ENCODE data around the gene SCN9A. TPM values are rescaled to one million over a fixed set of nuclear protein-coding genes. Genes with fewer than 3 reads are reported as not detected.
A peak's percentile ranks its signal among the peaks of the same experiment; 100 is the strongest.
"Not testable (repeated sequence)": the region's sequence is repeated elsewhere in the genome, so short reads cannot be mapped to it uniquely, and the experiment has no call there.

Gene SCN9A
- not detected for polyA plus RNA-seq

DNA sequence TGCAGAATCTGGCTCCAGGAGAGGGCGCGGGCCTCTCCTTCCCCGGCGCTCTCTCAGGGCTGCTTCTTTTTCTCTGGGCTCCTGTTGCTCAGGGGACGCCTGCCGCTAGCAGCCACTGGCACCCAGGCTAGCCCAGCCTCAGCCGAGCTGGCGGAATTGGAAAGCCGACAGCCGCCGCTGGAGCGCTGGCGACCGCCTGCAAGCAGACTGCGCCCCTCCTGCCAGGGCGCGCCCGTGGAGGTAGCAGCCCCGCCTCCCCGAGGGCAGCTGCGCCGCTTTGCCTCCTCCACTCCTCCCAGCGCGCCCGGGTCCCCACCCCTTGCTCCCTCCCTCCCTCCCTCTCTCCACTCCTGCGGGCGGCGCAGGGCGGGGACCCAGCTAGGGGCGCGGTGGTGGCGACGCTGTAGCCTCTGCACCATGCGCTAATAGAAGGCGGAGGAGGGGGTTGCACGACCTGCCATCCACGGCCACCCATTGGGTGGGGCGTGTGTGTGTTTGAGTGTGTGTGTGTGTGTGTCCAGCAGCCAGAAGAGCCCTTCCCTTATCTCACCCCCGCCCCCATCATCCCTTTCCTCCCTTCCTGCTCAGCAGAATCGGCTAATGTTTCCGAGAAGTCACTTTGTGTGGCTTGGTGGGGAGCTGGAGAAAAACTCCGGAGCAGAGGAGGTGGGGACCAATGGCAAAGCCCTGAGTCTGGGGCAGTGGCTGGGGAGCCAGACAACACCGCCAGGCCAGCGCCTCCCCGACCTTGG is at the start of gene SCN9A:
Gene SCN9A (minus strand): TSS at position 209 of the 752 bp plus-strand sequence. CDS start 64,188 bp downstream, outside the sequence.
- peaks cover 5 to 6% (median 6%) of the 10 kb centered on the region in 3 donors for H3K4me1 Mint-ChIP-seq
- no peaks in the 10 kb centered on the region for H3K9me3 Mint-ChIP-seq
- H3K4me3 Mint-ChIP-seq = peak within 1 kb of the TSS in 3 of 4 donors; percentile 59 to 81 (median 67)
- no peaks in the 10 kb centered on the region for H3K36me3 Mint-ChIP-seq
- no peak within 1 kb of the TSS for H3K27ac Mint-ChIP-seq
- peaks cover 14% of the 10 kb centered on the region for H3K27me3 Mint-ChIP-seq

DNA sequence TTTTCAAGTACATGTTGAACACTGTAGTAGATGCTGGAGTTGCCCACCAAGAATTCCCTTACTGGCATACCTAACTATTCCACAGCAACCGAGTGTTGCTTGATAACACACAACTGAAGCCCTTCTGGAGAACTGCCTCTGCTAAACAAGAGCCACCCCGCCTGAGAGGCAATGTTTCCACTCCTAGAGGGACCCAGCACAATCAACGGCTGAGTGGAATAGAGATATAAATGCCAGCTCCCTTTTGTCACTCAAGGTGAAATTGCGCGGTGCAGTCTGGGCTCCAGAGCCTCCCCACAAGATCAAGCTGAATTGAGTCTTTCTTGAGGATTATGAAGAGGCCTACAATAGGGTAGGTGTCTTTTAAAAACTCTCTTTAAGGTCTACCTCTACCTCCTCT is 49.1 kb upstream of the SCN9A start:
- H3K27me3 Mint-ChIP-seq = no peaks in the 10 kb centered on the region
- H3K4me3 Mint-ChIP-seq = no peak overlapping the region
- no peaks in the 10 kb centered on the region for H3K9me3 Mint-ChIP-seq
- no peak overlapping the region for H3K27ac Mint-ChIP-seq
- H3K36me3 Mint-ChIP-seq = no peaks in the 10 kb centered on the region
- no peaks in the 10 kb centered on the region for H3K4me1 Mint-ChIP-seq

DNA sequence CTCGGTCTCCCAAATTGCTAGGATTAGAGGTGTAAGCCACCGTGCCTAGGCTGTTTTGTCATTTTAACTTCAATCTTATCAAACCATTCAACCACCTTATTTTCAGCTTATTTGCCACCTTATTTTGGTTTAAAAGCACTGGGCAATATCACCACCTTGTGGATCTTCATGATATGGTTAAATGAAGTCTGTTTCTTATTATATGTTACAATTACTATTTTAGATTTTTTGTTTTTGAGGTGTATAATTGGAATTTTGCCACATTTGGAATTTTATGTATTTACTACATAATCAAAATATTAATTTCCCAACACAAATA is 43.8 kb upstream of the SCN9A start:
- no peaks in the 10 kb centered on the region for H3K27me3 Mint-ChIP-seq
- no peaks in the 10 kb centered on the region for H3K36me3 Mint-ChIP-seq
- H3K4me1 Mint-ChIP-seq = no peaks in the 10 kb centered on the region
- H3K4me3 Mint-ChIP-seq = no peak overlapping the region
- no peak overlapping the region for H3K27ac Mint-ChIP-seq
- H3K9me3 Mint-ChIP-seq = no peaks in the 10 kb centered on the region

DNA sequence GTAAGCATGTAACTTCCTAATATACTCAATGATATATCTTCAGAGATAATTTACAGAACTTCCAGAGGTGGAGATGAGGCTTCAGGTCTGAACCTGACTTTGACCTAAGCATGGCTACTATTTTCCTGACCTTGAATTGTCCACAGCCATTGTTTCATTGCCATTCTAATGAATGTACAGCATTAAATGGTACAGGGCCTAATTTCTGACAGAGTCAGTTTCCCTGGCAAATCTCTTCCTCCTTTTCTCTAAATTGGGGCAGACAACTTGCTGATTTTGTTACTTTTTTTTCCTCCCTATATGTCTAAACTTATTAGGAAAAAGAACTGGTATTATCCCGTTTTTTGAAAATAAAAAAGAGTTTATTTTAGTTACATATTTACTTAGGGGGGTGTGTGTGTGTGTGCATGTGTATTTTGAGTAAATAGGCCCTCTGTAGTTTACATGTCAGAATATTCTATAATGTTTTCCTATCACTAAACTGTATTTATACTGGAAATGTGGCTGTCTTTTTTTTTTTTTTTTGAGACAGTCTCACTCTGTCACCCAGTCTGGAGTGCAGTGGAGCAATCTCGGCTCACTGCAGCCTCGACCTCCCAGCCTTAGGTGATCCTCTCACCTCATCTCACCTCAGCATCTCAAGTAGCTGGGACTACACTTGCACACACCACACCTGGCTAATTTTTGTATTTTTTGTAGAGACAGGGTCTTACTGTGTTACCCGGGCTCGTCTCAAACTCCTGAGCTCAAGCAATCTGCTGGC is 43.3 kb upstream of the SCN9A start:
- Mint-ChIP-seq H3K27ac (no peak overlapping the region), H3K4me3 (no peak overlapping the region), H3K4me1 (no peaks in the 10 kb centered on the region), H3K9me3 (no peaks in the 10 kb centered on the region), H3K36me3 (no peaks in the 10 kb centered on the region), H3K27me3 (no peaks in the 10 kb centered on the region)

DNA sequence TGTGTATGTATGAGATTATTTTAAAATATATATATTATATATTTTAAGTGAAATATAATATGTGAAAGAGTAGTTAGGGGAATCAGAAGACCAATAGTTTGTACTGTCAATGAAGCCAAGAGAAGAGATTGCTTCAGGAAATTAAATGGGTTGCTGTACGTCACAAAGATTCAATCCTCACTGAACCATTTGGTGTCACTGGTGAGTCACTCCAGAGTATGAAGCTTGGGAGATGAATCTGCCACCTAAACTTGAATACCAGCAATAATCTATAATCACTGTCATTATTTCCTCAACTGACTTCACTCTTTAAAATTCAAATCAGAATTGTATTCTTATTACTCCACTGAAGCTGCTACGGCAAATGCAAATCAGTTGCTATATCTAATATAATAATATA is 41.9 kb upstream of the SCN9A start:
- no peaks in the 10 kb centered on the region for H3K4me1 Mint-ChIP-seq
- H3K9me3 Mint-ChIP-seq = no peaks in the 10 kb centered on the region
- H3K27ac Mint-ChIP-seq = no peak overlapping the region
- no peak overlapping the region for H3K4me3 Mint-ChIP-seq
- H3K27me3 Mint-ChIP-seq = no peaks in the 10 kb centered on the region
- no peaks in the 10 kb centered on the region for H3K36me3 Mint-ChIP-seq

DNA sequence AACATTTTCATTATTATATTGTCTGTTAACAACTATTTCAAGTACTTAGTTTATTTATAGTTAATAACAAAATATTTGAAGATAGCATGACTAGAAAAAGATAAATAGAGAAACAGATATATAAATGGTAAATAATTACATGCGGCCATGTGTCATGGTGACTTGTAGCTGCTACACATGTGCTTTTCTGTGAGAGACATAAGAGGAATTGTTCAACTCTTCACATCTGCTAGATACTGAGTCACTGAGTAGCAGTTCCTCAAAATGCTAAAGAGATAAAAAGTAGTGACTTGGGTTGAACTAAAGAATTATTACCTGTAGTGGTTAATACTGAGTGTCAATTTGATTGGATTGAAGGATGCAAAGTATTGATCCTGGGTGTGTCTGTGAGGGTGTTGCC is 37.5 kb upstream of the SCN9A start:
- H3K4me1 Mint-ChIP-seq = no peaks in the 10 kb centered on the region
- no peaks in the 10 kb centered on the region for H3K36me3 Mint-ChIP-seq
- H3K9me3 Mint-ChIP-seq = no peaks in the 10 kb centered on the region
- no peak overlapping the region for H3K27ac Mint-ChIP-seq
- no peak overlapping the region for H3K4me3 Mint-ChIP-seq
- H3K27me3 Mint-ChIP-seq = no peaks in the 10 kb centered on the region

DNA sequence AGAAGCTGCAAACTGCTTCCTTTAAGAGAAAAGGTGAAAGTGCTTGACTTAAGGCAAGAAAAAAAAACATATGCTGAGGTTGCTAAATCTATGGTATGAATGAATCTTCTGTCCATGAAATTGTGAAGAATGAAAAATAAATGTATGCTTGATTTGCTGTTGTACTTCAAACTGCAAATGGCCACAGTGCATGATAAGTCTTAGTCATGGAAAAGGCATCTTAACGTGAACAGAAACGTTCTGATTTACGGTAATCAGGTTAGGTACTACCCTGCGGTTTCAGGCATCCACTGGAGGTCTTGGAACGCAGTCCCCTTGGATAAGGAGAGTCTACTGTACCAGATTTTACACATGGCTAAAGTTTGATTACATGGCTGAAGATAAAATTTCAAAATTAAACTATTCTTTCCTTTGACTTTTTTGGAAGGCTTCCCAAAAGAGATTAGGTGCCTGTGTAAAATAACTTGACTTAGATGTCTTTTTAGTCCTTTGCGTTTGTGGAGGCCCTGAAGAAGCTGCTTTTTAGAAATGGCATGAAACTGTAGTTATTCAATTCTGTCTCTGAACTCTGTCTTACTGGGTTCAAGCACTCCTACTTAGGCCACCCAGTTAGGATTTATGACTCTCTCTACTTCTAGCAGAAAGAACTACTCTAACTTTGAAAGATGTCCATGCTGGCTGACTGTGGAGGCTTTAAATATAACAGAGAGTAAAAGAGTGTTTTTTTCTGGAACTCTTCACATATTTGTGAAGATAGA is 35.9 kb upstream of the SCN9A start:
- Mint-ChIP-seq H3K27ac (no peak overlapping the region), H3K9me3 (no peaks in the 10 kb centered on the region), H3K4me1 (no peaks in the 10 kb centered on the region), H3K36me3 (no peaks in the 10 kb centered on the region), H3K4me3 (no peak overlapping the region), H3K27me3 (no peaks in the 10 kb centered on the region)

DNA sequence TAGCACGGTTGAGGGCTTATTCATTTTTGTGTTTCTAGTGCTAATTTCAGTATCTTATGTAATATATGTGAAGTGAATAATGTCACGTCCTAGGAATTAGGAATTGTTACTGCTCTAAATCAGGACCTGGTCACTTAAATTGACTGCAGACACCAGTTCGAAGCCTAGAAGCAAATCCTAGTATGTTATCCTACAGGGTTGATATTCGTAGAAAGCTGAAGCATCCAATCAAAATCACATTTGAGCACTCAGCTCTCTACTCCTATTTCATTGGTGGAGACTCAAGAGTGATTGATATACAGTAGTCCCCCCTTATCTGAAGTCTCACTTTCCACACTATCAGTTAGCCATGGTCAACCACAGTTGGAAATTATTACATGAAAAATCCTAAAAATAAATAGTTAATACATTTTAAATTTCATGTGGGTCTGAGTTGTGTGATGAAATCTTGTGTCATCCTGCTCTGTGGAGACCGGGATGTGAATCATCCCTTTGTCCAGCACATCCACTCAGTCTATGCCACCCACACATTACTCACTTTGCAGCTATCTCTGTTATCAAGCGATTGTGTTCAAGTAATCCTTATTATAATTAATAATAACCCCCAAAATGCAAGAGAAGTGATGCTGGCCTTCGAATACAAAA is 35.2 kb upstream of the SCN9A start:
- Mint-ChIP-seq H3K36me3 (no peaks in the 10 kb centered on the region), H3K27ac (no peak overlapping the region), H3K4me1 (no peaks in the 10 kb centered on the region)

DNA sequence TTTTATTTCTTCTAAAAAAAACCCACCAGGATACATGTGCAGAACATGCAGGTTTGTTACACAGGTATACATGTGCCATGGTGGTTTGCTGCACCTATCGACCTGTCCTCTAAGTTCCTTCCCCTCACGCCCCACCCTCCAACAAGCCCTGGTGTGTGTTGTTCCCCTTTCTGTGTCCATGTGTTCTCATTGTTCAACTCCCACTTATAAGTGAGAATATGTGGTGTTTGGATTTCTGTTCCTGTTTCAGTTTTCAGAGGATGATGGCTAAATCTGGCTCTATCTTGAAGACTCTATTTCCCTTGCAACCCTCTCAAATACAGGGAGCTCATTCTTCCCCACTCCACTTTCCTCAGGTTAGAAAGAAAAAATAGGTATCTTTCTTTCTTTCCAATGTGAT is 32.0 kb upstream of the SCN9A start:
- H3K9me3 Mint-ChIP-seq, H3K27ac Mint-ChIP-seq, H3K36me3 Mint-ChIP-seq, H3K27me3 Mint-ChIP-seq, H3K4me3 Mint-ChIP-seq, H3K4me1 Mint-ChIP-seq: not testable (repeated sequence)

More for the DNA sequence above, 35.2 kb upstream of the SCN9A start:
- Mint-ChIP-seq H3K9me3 (no peaks in the 10 kb centered on the region), H3K27me3 (no peaks in the 10 kb centered on the region), H3K4me3 (no peak overlapping the region)

DNA sequence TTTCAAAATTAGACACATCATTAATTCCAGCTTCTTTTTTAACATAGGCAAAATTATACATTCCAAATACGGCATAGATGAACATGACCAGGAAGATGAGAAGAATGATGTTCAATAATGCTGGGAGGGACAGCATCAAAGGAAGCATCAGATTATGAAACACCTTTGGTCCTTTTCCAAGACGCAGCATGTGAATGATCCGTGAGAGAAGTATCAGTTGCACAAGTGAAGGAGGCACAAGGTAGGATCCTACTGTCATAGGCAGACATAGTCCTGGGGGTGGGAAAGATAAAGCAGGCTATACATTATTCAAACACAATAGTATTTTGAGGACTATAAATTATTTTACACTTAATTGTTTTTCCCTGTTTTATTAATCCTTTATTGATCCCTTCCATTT is 30.6 kb upstream of the SCN9A start:
- H3K4me3 Mint-ChIP-seq = no peak overlapping the region

DNA sequence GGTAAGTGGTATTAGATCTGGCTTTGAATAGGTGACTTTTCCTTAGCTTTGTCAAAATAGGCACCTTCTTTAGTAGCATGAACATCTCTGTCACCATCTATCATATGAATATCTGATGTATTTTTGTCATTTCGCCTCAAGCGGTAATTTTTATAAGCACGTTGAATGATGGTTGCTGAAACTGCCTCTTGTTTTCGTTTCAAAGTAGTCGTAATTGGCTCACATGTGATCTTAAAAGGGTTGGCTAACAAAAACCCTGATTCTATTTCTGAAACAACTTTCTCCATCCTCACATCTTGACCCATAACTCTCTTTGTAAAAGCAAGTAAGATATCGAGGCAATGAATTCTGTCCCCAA is 29.8 kb upstream of the SCN9A start:
- no peak overlapping the region for H3K27ac Mint-ChIP-seq
- H3K36me3 Mint-ChIP-seq = no peaks in the 10 kb centered on the region
- H3K27me3 Mint-ChIP-seq = no peaks in the 10 kb centered on the region
- H3K4me1 Mint-ChIP-seq = no peaks in the 10 kb centered on the region
- no peaks in the 10 kb centered on the region for H3K9me3 Mint-ChIP-seq
- no peak overlapping the region for H3K4me3 Mint-ChIP-seq

More for the DNA sequence above, 30.6 kb upstream of the SCN9A start:
- Mint-ChIP-seq H3K27ac (no peak overlapping the region), H3K4me1 (no peaks in the 10 kb centered on the region), H3K27me3 (no peaks in the 10 kb centered on the region), H3K36me3 (no peaks in the 10 kb centered on the region), H3K9me3 (no peaks in the 10 kb centered on the region)

DNA sequence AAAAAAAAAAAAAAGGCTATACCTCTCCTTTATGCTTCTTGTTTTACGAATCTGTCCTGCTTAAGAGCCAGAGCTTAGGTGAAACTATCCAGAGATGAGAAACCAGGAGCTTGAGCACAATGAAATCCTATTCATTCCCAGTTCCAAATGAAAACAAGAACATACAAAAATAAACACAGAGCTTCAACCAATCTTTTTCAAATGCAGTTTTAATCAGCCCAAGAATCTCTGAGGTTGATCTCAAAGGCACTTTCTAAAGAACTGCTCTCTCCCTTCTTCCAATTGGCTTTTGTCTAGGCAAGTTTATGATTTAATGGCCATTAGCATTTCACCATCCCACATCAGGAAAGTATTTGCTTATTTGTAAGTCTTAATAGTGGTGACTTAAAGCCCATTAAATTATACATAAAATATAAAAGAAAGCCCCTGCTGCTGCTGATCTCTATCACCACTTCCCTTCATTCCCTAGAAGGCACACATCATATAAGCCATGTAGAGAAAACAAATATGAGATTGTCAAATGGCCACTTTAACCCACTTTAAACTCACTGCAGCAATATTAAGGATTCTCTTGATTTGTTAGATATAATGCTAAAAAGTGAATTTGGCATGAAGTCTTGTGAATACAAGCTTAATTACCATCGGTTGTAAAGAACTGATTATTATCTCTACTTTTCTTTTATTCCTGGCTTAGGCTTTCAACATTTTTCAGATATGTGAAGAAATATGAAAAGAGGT is 29.3 kb upstream of the SCN9A start:
- Mint-ChIP-seq H3K27ac (no peak overlapping the region), H3K9me3 (no peaks in the 10 kb centered on the region), H3K4me1 (no peaks in the 10 kb centered on the region), H3K4me3 (no peak overlapping the region), H3K27me3 (no peaks in the 10 kb centered on the region), H3K36me3 (no peaks in the 10 kb centered on the region)

DNA sequence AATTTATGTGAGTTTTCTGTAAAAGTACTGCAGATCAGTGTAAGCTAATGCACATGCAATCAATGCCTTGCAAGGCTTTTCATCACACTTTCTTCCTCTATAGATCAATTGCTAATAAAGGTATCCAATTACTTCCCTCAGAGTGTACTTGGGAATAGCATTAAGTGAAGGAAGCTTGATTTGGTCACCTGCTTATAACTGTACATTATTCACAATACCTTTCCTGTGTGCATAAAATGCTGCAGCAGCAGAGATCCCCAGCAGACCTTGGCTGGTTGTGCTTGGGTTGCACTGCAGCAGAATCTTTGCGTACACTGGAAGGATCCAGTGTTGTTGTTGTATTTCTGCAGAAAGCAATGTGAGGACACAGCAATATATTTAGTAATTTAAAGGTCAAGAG is 18.5 kb upstream of the SCN9A start:
- Mint-ChIP-seq H3K4me1 (no peaks in the 10 kb centered on the region), H3K36me3 (no peaks in the 10 kb centered on the region), H3K4me3 (no peak overlapping the region), H3K9me3 (peaks cover 0 to 2% (median 0%) of the 10 kb centered on the region in 3 donors), H3K27ac (no peak overlapping the region), H3K27me3 (no peaks in the 10 kb centered on the region)

DNA sequence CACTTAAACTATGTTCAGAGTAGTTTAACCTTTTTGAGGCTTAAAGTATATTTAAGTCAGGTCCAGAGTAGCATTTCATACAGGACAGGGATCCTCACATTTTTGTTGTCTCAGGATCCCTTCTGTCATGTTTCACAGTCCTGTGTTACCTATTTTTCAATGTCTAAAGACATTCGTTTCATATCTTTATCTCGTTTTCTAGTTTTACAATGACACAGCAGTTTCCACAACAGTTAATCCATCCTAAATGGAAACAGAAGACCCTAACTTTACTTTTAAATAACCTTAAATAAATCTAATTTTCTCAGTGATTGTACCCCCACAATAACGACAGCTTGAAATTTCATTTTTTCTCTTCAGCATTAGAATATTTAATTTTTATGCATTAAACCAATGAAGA is 17.3 kb upstream of the SCN9A start:
- no peak overlapping the region for H3K27ac Mint-ChIP-seq
- H3K9me3 Mint-ChIP-seq = peaks cover 0 to 2% (median 0%) of the 10 kb centered on the region in 3 donors
- H3K27me3 Mint-ChIP-seq = no peaks in the 10 kb centered on the region
- no peaks in the 10 kb centered on the region for H3K36me3 Mint-ChIP-seq
- no peak overlapping the region for H3K4me3 Mint-ChIP-seq
- H3K4me1 Mint-ChIP-seq = no peaks in the 10 kb centered on the region
